Hepatocyte (in vitro differentiated cells): Measurements from ENCODE around the gene HINT3.

Experiments used
- EZH2 ChIP-seq: fragments of 200-600 bp; sonication (generic); IDR thresholded peaks from 2 replicates; pipeline ENCODE4 v1.6.1; 2016; ENCODE audit warnings: antibody characterized with exemption, mild to moderate bottlenecking, borderline replicate concordance
- TF ChIP-seq, protein P1 (sequence below): fragments of 200-600 bp; sonication (generic); IDR thresholded peaks from 2 replicates; pipeline ENCODE4 v1.5.1; 2016; ENCODE audit warnings: antibody characterized with exemption, mild to moderate bottlenecking; ENCODE audit not compliant: poor library complexity

DNA sequence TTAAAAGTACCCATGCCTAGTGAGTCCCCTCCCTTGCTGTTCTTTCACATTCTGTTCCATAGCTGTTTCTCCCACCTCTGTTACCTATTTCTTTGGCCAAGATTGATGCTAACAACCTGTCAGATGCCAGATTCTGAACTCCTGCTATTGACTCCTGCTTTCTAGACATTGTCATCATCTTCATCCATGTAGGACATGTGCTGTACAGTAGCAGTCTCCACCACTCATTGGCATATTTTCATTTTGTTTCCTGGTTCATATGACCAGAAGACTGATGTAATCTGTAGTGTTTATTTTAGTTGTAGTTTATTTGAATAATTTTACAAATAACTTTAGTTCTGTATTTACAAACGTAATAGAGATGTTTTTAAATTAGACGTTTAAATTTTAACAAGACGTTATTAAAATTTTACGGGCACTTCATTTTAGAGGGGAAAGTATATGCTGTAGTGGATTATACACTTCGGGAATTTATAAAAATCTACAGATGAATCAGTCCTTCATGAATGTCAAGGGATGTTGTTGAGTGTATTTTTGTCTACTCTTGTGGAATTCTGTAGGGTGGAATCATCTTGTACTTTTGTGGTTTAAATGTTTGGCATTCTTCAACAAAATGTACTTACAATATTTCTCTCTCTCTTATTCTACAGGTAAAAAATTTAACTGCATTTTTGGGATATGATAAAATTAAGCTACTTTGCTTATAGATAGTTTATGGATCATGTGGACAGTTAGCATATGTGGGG is 63.9 kb downstream of the HINT3 start:
- TF ChIP-seq, protein P1, sequence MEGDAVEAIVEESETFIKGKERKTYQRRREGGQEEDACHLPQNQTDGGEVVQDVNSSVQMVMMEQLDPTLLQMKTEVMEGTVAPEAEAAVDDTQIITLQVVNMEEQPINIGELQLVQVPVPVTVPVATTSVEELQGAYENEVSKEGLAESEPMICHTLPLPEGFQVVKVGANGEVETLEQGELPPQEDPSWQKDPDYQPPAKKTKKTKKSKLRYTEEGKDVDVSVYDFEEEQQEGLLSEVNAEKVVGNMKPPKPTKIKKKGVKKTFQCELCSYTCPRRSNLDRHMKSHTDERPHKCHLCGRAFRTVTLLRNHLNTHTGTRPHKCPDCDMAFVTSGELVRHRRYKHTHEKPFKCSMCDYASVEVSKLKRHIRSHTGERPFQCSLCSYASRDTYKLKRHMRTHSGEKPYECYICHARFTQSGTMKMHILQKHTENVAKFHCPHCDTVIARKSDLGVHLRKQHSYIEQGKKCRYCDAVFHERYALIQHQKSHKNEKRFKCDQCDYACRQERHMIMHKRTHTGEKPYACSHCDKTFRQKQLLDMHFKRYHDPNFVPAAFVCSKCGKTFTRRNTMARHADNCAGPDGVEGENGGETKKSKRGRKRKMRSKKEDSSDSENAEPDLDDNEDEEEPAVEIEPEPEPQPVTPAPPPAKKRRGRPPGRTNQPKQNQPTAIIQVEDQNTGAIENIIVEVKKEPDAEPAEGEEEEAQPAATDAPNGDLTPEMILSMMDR = no peak
- no peak for TF ChIP-seq EZH2
